RWPE1 (cell line): ENCODE results near the gene HID1.

Experiments
- CTCF ChIA-PET: fragments of 350-600 bp; sonication (Branson Sonifier 250); formaldehyde crosslinking; extraction: SDS; loops from one replicate; lab custom pipeline; 2021; lab: Yijun Ruan, JAX
- POLR2A ChIA-PET: fragments of 400-600 bp; formaldehyde crosslinking; extraction: SDS; loops from one replicate; lab custom pipeline; 2020; ENCODE audit warnings: antibody characterized with exemption; ENCODE audit not compliant: low non-redundant PET; lab: Yijun Ruan, JAX
- DNase-seq: peaks from one replicate; pipeline ENCODE4 v3.0.0; 2012; ENCODE audit warnings: low spot score
- H3K27ac ChIP-seq: fragments of 450-650 bp; 2 replicates; pipeline ENCODE4 v1.5.1; 2017
- TF ChIP-seq, protein P1 (sequence below): fragments of 450-650 bp; conservative IDR thresholded peaks from 2 replicates; pipeline ENCODE4 v1.5.1; 2017; ENCODE audit warnings: low read depth, mild to moderate bottlenecking

HID1 gene

DNA sequence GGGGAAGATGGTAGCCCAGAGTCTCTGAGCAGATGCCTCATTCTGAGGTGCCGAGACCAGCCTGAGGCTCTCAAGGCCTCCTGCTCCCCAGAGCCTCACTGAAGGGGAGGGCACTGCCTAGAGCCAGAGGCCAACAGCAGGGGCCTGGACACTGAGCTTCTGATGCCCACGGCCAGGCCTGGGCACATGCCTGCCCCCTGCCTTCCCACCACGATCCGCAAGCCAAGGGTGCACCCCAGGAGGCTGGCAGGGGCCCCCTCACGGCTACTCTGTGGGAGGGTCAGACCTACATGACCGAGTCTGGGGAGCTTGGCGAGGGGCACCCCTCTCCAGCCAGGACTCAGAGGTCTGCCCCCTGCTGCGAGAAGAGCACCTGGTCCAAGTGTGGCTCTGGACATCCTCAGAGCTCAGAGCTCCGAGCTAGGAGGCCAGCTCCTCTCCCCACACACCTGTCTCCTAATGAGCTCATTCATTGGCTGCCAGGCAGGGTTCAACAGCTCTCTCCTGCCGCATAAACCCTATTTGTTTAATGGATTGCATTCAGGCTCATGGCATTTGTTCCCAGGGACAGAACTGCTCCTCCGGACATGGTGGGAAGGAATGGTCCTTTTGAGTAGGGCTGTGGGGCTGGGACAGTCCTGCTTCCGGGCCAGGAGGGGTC, 23.0 kb downstream of the HID1 start:
- ChIA-PET CTCF (interaction anchor here (0.5 to 1.3 kb wide), 3 partner anchors 8 to 26 kb away, joined by 3 to 5 read pairs (median 4); partner anchors contain the start of gene OTOP2), POLR2A (no interaction called here)
- TF ChIP-seq, protein P1, sequence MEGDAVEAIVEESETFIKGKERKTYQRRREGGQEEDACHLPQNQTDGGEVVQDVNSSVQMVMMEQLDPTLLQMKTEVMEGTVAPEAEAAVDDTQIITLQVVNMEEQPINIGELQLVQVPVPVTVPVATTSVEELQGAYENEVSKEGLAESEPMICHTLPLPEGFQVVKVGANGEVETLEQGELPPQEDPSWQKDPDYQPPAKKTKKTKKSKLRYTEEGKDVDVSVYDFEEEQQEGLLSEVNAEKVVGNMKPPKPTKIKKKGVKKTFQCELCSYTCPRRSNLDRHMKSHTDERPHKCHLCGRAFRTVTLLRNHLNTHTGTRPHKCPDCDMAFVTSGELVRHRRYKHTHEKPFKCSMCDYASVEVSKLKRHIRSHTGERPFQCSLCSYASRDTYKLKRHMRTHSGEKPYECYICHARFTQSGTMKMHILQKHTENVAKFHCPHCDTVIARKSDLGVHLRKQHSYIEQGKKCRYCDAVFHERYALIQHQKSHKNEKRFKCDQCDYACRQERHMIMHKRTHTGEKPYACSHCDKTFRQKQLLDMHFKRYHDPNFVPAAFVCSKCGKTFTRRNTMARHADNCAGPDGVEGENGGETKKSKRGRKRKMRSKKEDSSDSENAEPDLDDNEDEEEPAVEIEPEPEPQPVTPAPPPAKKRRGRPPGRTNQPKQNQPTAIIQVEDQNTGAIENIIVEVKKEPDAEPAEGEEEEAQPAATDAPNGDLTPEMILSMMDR, result no peak
- H3K27ac ChIP-seq, result peak overlapping the region; percentile 10; the same call in 1 of the 2 replicates
- DNase-seq, result no peak

DNA sequence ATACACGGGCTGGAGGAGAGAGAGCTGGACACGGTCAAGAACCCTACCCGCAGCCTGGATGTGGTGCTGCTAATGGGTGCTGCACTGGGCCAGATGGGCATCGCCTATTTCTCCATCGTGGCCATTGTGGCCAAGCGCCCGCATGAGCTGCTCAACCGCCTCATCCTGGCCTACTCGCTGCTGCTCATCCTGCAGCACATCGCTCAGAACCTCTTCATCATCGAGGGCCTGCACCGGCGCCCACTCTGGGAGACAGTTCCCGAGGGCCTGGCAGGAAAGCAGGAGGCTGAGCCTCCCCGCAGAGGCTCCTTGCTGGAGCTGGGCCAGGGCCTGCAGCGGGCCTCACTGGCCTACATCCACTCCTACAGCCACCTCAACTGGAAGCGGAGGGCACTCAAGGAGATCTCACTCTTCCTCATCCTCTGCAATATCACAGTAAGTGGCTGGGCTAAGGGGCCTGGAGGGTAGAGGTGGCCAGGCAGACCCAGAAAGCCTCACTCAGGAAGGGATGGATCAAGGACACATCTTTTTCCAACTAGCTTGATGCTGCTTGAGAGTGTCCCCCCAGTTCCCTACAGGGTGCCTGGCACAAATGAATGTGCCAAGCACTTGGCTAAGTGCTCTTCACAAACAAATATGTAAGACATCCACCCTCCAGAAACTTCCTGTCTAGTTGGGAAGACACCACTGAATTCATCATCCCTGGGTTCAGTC, 25.4 kb downstream of the HID1 start:
- no peak for DNase-seq
- H3K27ac ChIP-seq, result no peak overlapping the region
- POLR2A ChIA-PET, result no interaction called here
- CTCF ChIA-PET, result interaction anchor here (0.6 to 1.1 kb wide), 2 partner anchors 10 to 585 kb away, joined by 3 to 5 read pairs; no protein-coding TSS in a partner anchor
- TF ChIP-seq, protein P1, result no peak

DNA sequence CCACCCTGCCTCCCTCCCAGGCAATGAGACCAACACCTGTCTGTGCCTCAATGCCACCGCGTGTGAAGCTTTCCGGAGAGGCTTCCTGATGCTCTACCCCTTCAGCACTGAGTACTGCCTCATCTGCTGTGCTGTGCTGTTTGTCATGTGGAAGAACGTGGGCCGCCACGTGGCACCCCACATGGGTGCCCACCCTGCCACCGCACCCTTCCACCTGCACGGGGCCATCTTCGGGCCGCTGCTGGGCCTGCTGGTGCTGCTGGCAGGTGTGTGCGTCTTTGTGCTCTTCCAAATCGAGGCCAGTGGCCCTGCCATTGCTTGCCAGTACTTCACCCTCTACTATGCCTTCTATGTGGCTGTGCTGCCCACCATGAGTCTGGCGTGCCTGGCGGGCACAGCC, 25.9 kb downstream of the HID1 start:
- ChIA-PET CTCF (interaction anchor here (1.1 kb wide), 1 partner anchor 10 kb away, joined by 3 read pairs; no protein-coding TSS in a partner anchor), POLR2A (no interaction called here)
- no peak for DNase-seq
- TF ChIP-seq, protein P1, result no peak
- H3K27ac ChIP-seq, result no peak overlapping the region

DNA sequence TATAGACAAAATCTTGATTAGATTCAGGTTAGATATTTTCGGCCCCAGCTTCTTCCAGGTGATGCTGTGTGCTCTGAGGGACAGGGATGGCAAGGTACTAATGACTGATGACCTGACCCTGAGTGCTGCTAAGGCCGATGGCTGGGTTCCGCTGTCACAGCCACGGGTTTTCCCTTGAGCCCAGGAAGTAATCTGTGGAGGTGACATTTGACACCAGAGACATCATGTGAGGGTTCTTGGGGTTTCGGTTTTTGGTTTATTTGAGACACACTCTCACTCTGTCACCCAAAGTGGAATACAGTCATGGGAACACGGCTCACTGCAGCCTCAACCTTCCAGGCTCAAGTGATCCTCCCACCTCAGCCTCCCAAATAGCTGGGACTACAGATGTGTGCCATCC, 27.0 kb downstream of the HID1 start:
- TF ChIP-seq, protein P1, result no peak
- ChIA-PET CTCF (interaction anchor here (0.6 to 1.8 kb wide), 3 partner anchors 12 to 164 kb away, joined by 3 to 6 read pairs (median 3); partner anchors contain the start of gene USH1G), POLR2A (interaction anchor here (1.2 kb wide), 1 partner anchor 260 kb away, joined by 3 read pairs; the partner anchor contains the start of gene NUP85)
- no peak overlapping the region for H3K27ac ChIP-seq
- no peak for DNase-seq

DNA sequence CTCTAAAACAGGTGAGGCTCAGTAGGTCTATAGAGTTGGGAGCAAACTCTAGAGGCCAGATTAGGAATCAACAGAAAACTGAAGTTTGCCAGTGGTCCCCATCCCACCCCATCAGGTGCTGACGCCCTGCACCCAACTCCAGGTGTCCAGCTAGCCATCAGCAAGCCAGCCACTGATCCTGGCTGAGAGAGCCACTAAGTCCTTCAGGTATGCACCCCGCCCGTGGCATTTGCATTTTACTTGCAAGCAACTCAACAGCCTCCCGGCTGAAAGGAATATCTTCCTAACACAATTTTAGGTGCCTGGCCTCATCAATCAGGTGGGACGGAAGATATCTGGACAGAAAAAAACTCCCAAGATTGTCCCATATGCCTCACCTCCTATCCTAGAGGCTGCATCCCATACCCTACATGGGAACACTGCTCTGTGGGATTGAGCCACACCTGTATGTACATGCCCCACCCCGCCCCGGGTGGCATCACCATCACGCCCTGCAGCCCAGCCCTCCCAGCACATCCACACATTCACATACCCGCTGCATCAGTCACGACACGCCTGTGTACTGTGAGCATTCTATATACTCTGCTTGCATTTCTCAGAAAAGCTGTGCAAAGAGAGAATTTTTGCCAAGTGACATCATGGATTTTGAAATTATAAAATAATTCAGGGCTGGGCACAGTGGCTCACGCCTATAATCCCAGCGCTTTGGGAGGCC, 28.6 kb downstream of the HID1 start:
- H3K27ac ChIP-seq, result peak overlapping the region; percentile 91
- POLR2A ChIA-PET, result interaction anchor here (1.2 kb wide), 1 partner anchor 262 kb away, joined by 3 read pairs; the partner anchor contains the start of gene NUP85
- CTCF ChIA-PET, result interaction anchor here (1.0 to 1.8 kb wide), 4 partner anchors 11 to 20 kb away, joined by 3 to 6 read pairs (median 4); partner anchors contain the start of gene OTOP2
- DNase-seq, result peak; percentile 96
- TF ChIP-seq, protein P1, result no peak
